ENCODE data around the gene VPS4A. TPM values are rescaled to one million over a fixed set of nuclear protein-coding genes. Genes with fewer than 3 reads are reported as not detected.
"Not testable (repeated sequence)": the region's sequence is repeated elsewhere in the genome, so short reads cannot be mapped to it uniquely, and the experiment has no call there.

The VPS4A gene
- total and polyA plus RNA-seq, 2 donors (not counting 1 experiment from before 2014, with no cell fraction given): 33.1 to 43.8 TPM

DNA sequence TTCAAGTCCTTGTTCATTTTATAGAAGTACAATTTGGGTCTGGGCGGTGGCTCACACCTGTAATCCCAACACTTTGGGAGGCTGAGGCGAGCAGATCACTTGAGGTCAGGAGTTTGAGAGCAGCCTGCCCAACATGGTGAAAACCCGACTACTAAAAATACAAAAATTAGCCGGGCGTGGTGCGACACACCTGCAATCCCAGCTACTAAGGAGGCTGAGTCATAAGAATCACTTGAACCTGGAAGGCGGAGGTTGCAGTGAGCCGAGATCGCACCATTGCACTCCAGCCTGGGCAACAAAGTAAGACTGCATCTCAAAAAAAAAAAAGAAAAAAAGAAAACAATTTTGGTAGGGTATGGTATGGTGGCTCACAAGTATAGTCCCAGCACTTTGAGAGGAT is 48.9 kb downstream of the VPS4A start:
- H3K27ac Mint-ChIP-seq; H3K79me2 ChIP-seq (ENCODE audit: control insufficient read depth, insufficient read depth, low read length); H3K9me3 ChIP-seq (ENCODE audit: control extremely low read depth in 1 of 3, control insufficient read depth in 2 of 3, insufficient read depth in 1 of 3, low read length in 2 of 3); H3K4me1 ChIP-seq (ENCODE audit: control insufficient read depth in 2 of 2, insufficient read depth in 2 of 2, low read length in 2 of 2); H3K27ac ChIP-seq (ENCODE audit: low read length in 2 of 2); intact Hi-C loops (cut with micrococcal nuclease); H3K9me3 Mint-ChIP-seq (ENCODE audit: insufficient read depth); H4K20me1 ChIP-seq (ENCODE audit: control insufficient read depth, insufficient read depth, low read length, poor library complexity, severe bottlenecking); H3K4me3 ChIP-seq (ENCODE audit: control extremely low read depth in 1 of 5, extremely low read depth in 1 of 5, insufficient read depth in 1 of 5, low read depth in 2 of 5, low read length in 4 of 5); H2AFZ ChIP-seq (ENCODE audit: insufficient read depth, low read depth, low read length, poor library complexity, severe bottlenecking); ATAC-seq (ENCODE audit: low read depth); H3K27me3 Mint-ChIP-seq; H3K4me2 ChIP-seq (replicated peaks; ENCODE audit: low read depth, low read length, poor library complexity, severe bottlenecking); H3K4me1 Mint-ChIP-seq; H3K9ac ChIP-seq (ENCODE audit: low read length); H3K4me3 Mint-ChIP-seq; H3K27me3 ChIP-seq (replicated peaks in 1 of 4; ENCODE audit: control extremely low read depth in 1 of 4, control insufficient read depth in 3 of 4, insufficient read depth in 4 of 4, low read length in 3 of 4); DNase-seq: not testable (repeated sequence)
- ChIA-PET CTCF (interaction anchor here (0.7 kb wide), 1 partner anchor 146 kb away, joined by 3 read pairs; no protein-coding TSS in a partner anchor), POLR2A (interaction anchor here (0.7 kb wide), 1 partner anchor 21 kb away, joined by 4 read pairs; no protein-coding TSS in a partner anchor)
- 91% methylated on average over 7 of the region's 9 CpGs for WGBS (ENCODE audit: insufficient coverage)
- H3K36me3 ChIP-seq (replicated peaks in 1 of 2; ENCODE audit: control extremely low read depth in 1 of 2, control insufficient read depth in 1 of 2, extremely low read depth in 1 of 2, insufficient read depth in 2 of 2, low read length in 1 of 2): peaks cover 2 to 40% of the 10 kb centered on the region in 2 experiments

DNA sequence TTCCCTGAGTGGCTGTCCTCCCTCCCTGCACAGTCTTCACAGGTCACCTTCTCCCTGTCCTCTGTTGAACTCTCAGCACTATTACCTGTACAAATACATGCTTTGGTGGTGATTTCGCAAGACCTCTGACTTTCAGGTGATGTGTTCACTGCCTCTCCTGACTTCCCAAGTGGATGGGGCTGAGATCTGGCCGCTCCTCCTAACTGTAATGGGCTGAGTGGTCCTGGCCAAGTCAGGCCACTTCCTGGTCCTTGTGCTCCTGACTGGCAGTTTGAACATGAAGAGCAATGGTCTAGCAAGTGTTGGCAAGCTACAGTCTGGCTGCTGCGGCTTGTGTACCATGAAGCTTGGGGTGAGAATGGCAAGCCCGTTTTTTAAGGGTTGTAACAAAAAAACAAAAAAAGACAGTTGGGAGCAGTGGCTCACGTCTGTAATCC is 52.1 kb downstream of the VPS4A start:
- peaks cover 8% of the 10 kb centered on the region for H3K79me2 ChIP-seq (ENCODE audit: control insufficient read depth, insufficient read depth, low read length)
- POLR2A ChIA-PET: no interaction called here
- no peak for DNase-seq

More for the DNA sequence above, 52.1 kb downstream of the VPS4A start:
- H3K4me3 ChIP-seq (ENCODE audit: control extremely low read depth in 1 of 5, extremely low read depth in 1 of 5, insufficient read depth in 1 of 5, low read depth in 2 of 5, low read length in 4 of 5): no peak overlapping the region
- H3K27me3 ChIP-seq (replicated peaks in 1 of 4; ENCODE audit: control extremely low read depth in 1 of 4, control insufficient read depth in 3 of 4, insufficient read depth in 4 of 4, low read length in 3 of 4): no peaks in the 10 kb centered on the region
- H3K27ac ChIP-seq (ENCODE audit: low read length in 2 of 2): no peak overlapping the region
- H3K9me3 Mint-ChIP-seq (ENCODE audit: insufficient read depth): no peaks in the 10 kb centered on the region
- H3K4me3 Mint-ChIP-seq: no peak overlapping the region
- no peak for ATAC-seq (ENCODE audit: low read depth)
- H3K4me1 ChIP-seq (ENCODE audit: control insufficient read depth in 2 of 2, insufficient read depth in 2 of 2, low read length in 2 of 2): no peaks in the 10 kb centered on the region
- H3K4me2 ChIP-seq (replicated peaks; ENCODE audit: low read depth, low read length, poor library complexity, severe bottlenecking): no peak overlapping the region
- H2AFZ ChIP-seq (ENCODE audit: insufficient read depth, low read depth, low read length, poor library complexity, severe bottlenecking): no peak overlapping the region
- intact Hi-C loops (cut with micrococcal nuclease): no loop called here
- no peaks in the 10 kb centered on the region for H3K27me3 Mint-ChIP-seq
- peaks cover 3 to 48% of the 10 kb centered on the region in 2 experiments for H3K36me3 ChIP-seq (replicated peaks in 1 of 2; ENCODE audit: control extremely low read depth in 1 of 2, control insufficient read depth in 1 of 2, extremely low read depth in 1 of 2, insufficient read depth in 2 of 2, low read length in 1 of 2)
- no peak overlapping the region for H3K27ac Mint-ChIP-seq
- no peaks in the 10 kb centered on the region for H3K4me1 Mint-ChIP-seq
- H3K9ac ChIP-seq (ENCODE audit: low read length): no peak overlapping the region
- CTCF ChIA-PET: no interaction called here
- H3K9me3 ChIP-seq (ENCODE audit: control extremely low read depth in 1 of 3, control insufficient read depth in 2 of 3, insufficient read depth in 1 of 3, low read length in 2 of 3): no peaks in the 10 kb centered on the region
- 98% methylated on average over 4 of the region's 5 CpGs for WGBS (ENCODE audit: insufficient coverage)
- TF ChIP-seq EZH2 (IDR thresholded peaks at IDR 0.05; ENCODE audit: borderline replicate concordance, insufficient read depth, low read depth, low read length, poor library complexity, severe bottlenecking): no peak
- TF ChIP-seq, protein P1, sequence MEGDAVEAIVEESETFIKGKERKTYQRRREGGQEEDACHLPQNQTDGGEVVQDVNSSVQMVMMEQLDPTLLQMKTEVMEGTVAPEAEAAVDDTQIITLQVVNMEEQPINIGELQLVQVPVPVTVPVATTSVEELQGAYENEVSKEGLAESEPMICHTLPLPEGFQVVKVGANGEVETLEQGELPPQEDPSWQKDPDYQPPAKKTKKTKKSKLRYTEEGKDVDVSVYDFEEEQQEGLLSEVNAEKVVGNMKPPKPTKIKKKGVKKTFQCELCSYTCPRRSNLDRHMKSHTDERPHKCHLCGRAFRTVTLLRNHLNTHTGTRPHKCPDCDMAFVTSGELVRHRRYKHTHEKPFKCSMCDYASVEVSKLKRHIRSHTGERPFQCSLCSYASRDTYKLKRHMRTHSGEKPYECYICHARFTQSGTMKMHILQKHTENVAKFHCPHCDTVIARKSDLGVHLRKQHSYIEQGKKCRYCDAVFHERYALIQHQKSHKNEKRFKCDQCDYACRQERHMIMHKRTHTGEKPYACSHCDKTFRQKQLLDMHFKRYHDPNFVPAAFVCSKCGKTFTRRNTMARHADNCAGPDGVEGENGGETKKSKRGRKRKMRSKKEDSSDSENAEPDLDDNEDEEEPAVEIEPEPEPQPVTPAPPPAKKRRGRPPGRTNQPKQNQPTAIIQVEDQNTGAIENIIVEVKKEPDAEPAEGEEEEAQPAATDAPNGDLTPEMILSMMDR (IDR thresholded peaks at IDR 0.05): no peak
- H4K20me1 ChIP-seq (ENCODE audit: control insufficient read depth, insufficient read depth, low read length, poor library complexity, severe bottlenecking): peaks cover 16% of the 10 kb centered on the region

Measured in B cell (primary cell).